MCF 10A (cell line): Measurements from ENCODE around the gene SF3B2. TPM values are rescaled to one million over a fixed set of nuclear protein-coding genes. Genes with fewer than 3 reads are reported as not detected.
"Not testable (repeated sequence)": the region's sequence is repeated elsewhere in the genome, so short reads cannot be mapped to it uniquely, and the experiment has no call there.

Experiments
- BruUV-seq: library from RNA; stranded (reverse); fragments of 400-500 nt; replicated peaks from 2 replicates; lab custom pipeline; 2021; lab: Mats Ljungman, UMichigan
- CTCF ChIA-PET: fragments of 300-600 bp; sonication (Branson Sonifier 250); formaldehyde crosslinking; extraction: SDS; loops from one replicate; lab custom pipeline; 2021; ENCODE audit warnings: antibody characterized with exemption, inconsistent platforms; lab: Yijun Ruan, JAX
- POLR2A ChIA-PET: fragments of 300-600, 350-650 bp; sonication (Branson Sonifier 250); formaldehyde crosslinking; extraction: SDS; loops from one replicate; lab custom pipeline; 2020; ENCODE audit warnings: antibody characterized with exemption, inconsistent platforms; lab: Yijun Ruan, JAX
- DNase-seq: peaks from one replicate; pipeline ENCODE4 v3.0.0-alpha.2; 2018; ENCODE audit not compliant: unreplicated experiment
- H3K27ac Mint-ChIP-seq: one replicate; pipeline ENCODE4 v1.8.0; 2022; ENCODE audit warnings: mild to moderate bottlenecking, low read depth, mixed read lengths; ENCODE audit not compliant: unreplicated experiment
- H3K27me3 Mint-ChIP-seq: one replicate; pipeline ENCODE4 v1.8.0; 2022; ENCODE audit warnings: mixed read lengths; ENCODE audit not compliant: insufficient read depth, unreplicated experiment
- H3K36me3 Mint-ChIP-seq: one replicate; pipeline ENCODE4 v1.8.0; 2022; ENCODE audit warnings: mild to moderate bottlenecking, moderate library complexity, mixed read lengths; ENCODE audit not compliant: insufficient read depth, unreplicated experiment
- H3K4me1 Mint-ChIP-seq: one replicate; pipeline ENCODE4 v1.8.0; 2022; ENCODE audit warnings: mixed read lengths; ENCODE audit not compliant: insufficient read depth, unreplicated experiment
- H3K4me3 Mint-ChIP-seq: one replicate; pipeline ENCODE4 v1.8.0; 2022; ENCODE audit warnings: mild to moderate bottlenecking, moderate library complexity, mixed read lengths; ENCODE audit not compliant: unreplicated experiment
- H3K9me3 Mint-ChIP-seq: one replicate; pipeline ENCODE4 v1.8.0; 2022; ENCODE audit warnings: mixed read lengths; ENCODE audit not compliant: unreplicated experiment
- CTCF ChIP-seq: fragments of 200-600 bp; IDR thresholded peaks from one replicate; pipeline ENCODE4 v1.8.0; 2022; ENCODE audit warnings: antibody characterized with exemption, mild to moderate bottlenecking; ENCODE audit not compliant: unreplicated experiment
- intact Hi-C: fragments of 100-400 bp; cut with micrococcal nuclease; formaldehyde crosslinking; loops from 2 replicates; pipeline ENCODE4 v1.14.1; 2022
- total RNA-seq: library from RNA; stranded (reverse); gene quantifications from 2 replicates; pipeline ENCODE4 v1.2.3, GENCODE V29; 2022

The SF3B2 gene
- total RNA-seq, 1 experiment from 2014 or later: 241 TPM

DNA sequence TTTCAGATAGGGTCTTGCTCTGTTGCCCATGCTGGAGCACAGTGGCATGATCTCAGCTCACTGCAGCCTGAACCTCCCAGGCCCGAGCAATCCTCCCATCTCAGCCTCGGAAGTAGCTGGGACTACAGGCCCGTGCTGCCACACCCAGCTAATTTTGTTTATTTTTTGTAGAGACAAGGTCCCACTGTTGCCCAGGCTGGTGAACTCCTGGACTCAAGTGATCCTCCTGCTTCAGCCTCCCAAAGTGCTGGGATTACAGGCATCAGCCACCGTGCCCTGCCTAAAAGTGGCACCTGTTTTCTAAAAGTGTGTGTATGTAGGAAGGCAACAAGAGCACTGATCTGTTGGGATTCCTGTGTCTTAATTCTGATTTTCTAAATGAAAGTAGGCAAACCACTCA, 38.1 kb downstream of the SF3B2 start:
- Mint-ChIP-seq H3K9me3 (no peaks in the 10 kb centered on the region), H3K4me1 (no peaks in the 10 kb centered on the region), H3K4me3 (no peak overlapping the region), H3K27ac (no peak overlapping the region), H3K36me3 (no peaks in the 10 kb centered on the region), H3K27me3 (no peaks in the 10 kb centered on the region)
- TF ChIP-seq CTCF: no peak
- no peak for DNase-seq
- POLR2A ChIA-PET: no interaction called here
- intact Hi-C loops: no loop called here
- no TSS peak for BruUV-seq
- CTCF ChIA-PET: no interaction called here

DNA sequence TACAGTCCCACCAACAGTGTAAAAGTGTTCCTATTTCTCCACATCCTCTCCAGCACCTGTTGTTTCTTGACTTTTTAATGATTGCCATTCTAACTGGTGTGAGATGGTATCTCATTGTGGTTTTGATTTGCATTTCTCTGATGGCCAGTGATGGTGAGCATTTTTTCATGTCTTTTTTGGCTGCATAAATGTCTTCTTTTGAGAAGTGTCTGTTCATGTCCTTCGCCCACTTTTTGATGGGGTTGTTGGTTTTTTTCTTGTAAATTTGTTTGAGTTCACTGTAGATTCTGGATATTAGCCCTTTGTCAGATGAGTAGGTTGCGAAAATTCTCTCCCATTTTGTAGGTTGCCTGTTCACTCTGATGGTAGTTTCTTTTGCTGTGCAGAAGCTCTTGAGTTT, 40.0 kb downstream of the SF3B2 start:
- H3K4me3 Mint-ChIP-seq, DNase-seq, H3K27me3 Mint-ChIP-seq, intact Hi-C loops, H3K9me3 Mint-ChIP-seq, H3K4me1 Mint-ChIP-seq, H3K27ac Mint-ChIP-seq, POLR2A ChIA-PET, CTCF ChIA-PET, BruUV-seq, H3K36me3 Mint-ChIP-seq: not testable (repeated sequence)

DNA sequence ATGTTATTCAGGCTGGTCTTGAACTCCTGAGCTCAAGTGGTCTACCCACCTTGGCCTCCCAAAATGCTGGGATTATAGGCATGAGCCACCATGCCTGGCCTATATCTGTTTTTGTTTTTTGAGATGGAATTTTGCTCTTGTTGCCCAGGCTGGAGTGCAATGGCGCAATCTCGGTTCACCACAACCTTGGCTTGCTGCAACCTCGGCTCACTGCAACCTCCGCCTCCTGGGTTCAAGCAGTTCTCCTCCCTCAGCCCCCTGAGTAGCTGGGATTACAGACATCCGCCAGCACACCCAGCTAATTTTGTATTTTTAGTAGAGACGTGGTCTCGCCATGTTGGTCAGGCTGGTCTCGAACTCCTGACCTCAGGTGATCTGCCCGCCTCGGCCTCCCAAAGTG, 47.6 kb downstream of the SF3B2 start:
- intact Hi-C loops, CTCF ChIA-PET, H3K36me3 Mint-ChIP-seq, H3K4me3 Mint-ChIP-seq, BruUV-seq, H3K4me1 Mint-ChIP-seq, POLR2A ChIA-PET, H3K27ac Mint-ChIP-seq, H3K9me3 Mint-ChIP-seq, DNase-seq, H3K27me3 Mint-ChIP-seq: not testable (repeated sequence)

DNA sequence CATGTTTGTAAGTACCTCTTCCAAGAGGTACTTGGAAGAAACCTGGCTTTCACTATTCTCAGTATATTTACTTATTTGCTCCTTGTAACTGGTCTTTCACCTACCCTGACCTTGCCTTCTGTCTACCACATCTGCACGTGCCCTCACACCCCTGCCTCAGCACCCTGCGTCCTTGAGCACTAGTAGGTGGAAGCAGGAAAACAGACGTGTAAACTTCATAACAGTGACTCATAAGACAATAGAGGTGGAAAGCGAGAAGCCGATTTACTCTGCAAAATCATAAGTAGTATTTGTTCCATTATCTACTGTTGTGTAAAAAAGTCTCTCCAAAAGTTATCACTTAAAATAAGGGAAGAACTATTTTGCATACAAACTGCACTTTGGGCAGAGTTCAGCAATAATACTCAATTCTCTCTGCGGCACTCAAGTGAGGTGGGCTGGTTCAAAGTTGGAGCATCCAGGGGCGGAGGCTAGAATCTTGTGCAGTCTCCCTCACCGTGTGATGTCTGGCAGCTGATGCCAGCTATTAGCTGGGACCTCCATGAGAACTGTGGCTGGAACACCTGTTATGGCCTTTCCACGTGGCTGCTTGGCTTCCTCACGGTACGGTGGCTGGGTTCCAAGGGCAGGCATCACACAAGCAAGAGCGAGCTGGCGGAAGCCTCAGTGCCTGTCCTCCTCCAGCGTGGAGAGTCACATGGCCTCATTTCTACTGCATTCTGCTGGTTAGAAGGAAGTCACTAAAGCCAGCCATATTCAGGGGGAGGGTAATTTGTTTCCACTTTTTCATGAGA, 48.3 kb downstream of the SF3B2 start:
- H3K27ac Mint-ChIP-seq: no peak overlapping the region
- intact Hi-C loops: no loop called here
- no peaks in the 10 kb centered on the region for H3K4me1 Mint-ChIP-seq
- no TSS peak for BruUV-seq
- no peaks in the 10 kb centered on the region for H3K27me3 Mint-ChIP-seq
- H3K9me3 Mint-ChIP-seq: no peaks in the 10 kb centered on the region
- DNase-seq: no peak
- ChIA-PET CTCF (no interaction called here), POLR2A (no interaction called here)
- H3K36me3 Mint-ChIP-seq: peaks cover 5% of the 10 kb centered on the region
- H3K4me3 Mint-ChIP-seq: no peak overlapping the region
- no peak for TF ChIP-seq CTCF

DNA sequence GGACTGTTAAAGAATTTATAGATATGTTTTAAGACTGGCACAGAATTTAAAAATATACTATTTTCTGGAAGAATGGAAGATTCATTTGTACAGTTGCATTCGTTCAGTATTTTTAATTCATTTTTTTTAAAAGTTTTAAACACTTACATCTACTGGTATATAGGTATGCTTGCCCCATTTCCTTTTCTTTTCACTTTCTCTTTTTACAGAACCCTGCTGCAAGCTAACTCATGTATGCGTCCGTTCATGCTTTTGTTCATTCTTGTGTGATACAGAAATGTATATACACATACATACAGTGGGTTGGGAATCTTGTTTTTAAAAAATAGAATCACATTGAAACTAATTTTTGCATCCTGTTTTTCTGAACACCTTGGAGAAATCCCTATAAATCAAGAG, 48.9 kb downstream of the SF3B2 start:
- no peak for TF ChIP-seq CTCF
- CTCF ChIA-PET: interaction anchor here (1.0 kb wide), 1 partner anchor 32 kb away, joined by 4 read pairs; no protein-coding TSS in a partner anchor
- Mint-ChIP-seq H3K27me3 (no peaks in the 10 kb centered on the region), H3K27ac (no peak overlapping the region), H3K36me3 (peaks cover 3% of the 10 kb centered on the region), H3K9me3 (no peaks in the 10 kb centered on the region), H3K4me3 (no peak overlapping the region), H3K4me1 (no peaks in the 10 kb centered on the region)
- intact Hi-C loops: no loop called here
- POLR2A ChIA-PET: no interaction called here
- BruUV-seq: no TSS peak
- DNase-seq: no peak
